ENCODE data around the gene ACTN1.

DNA sequence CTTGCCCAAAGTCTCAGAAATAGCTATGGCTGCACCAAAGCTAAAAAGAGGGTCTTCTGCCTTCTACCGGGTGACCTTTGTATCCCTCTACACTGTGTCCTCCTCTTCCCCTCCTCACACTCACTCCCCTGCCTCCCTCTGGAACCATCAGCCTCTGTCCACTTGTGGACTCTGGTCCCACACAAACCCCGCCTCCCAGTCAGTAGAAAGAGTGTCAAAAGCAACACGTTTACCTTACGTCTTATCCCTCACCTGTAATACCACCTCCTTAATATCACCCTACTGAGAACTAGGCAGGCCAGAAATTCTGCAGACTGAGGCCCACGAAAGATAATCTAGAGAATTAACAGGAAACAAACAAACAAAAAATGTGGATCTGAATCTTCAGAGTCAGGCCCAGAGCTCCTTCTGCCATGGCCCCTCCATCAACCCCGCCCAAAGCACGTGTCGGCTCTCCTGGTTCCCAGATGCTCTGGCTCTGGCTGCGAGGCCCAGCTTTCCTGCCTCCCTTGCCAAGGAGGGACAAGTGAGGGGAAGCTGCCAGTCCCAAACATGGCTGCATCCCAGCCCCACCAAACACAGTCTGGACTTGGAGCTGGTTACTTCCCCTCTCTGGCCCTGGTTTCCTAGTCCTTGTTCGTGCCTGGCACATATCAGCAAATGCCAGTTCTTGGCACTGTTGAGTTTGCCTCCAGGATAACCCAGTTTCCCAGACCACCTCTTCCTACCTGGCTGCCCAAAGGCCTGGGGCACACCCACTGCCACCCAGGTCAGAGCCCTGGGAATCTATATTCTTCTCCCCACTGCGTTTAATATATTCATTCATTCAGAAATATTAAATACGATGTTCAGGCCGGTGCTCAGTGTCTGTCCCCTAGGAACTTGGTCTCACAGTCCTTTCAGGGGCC is 2.7 kb downstream of the ACTN1 start:
- TF ChIP-seq POLR2A (IDR thresholded peaks at IDR 0.05): no peak
- TF ChIP-seq, protein P1, sequence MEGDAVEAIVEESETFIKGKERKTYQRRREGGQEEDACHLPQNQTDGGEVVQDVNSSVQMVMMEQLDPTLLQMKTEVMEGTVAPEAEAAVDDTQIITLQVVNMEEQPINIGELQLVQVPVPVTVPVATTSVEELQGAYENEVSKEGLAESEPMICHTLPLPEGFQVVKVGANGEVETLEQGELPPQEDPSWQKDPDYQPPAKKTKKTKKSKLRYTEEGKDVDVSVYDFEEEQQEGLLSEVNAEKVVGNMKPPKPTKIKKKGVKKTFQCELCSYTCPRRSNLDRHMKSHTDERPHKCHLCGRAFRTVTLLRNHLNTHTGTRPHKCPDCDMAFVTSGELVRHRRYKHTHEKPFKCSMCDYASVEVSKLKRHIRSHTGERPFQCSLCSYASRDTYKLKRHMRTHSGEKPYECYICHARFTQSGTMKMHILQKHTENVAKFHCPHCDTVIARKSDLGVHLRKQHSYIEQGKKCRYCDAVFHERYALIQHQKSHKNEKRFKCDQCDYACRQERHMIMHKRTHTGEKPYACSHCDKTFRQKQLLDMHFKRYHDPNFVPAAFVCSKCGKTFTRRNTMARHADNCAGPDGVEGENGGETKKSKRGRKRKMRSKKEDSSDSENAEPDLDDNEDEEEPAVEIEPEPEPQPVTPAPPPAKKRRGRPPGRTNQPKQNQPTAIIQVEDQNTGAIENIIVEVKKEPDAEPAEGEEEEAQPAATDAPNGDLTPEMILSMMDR (IDR thresholded peaks at IDR 0.05): no peak

All from esophagus squamous epithelium (tissue), 4 donors.